HEK293 (cell line): Measurements from ENCODE around the gene WDR53.
A peak's percentile ranks its signal among the peaks of the same experiment; 100 is the strongest.
"Not testable (repeated sequence)": the region's sequence is repeated elsewhere in the genome, so short reads cannot be mapped to it uniquely, and the experiment has no call there.

Source experiments
- CTCF ChIA-PET: fragments of 350-600 bp; formaldehyde crosslinking; extraction: SDS; loops from one replicate; lab custom pipeline; 2021; ENCODE audit warnings: antibody characterized with exemption; lab: Yijun Ruan, JAX
- POLR2A ChIA-PET: fragments of 300-600 bp; formaldehyde crosslinking; extraction: SDS; loops from one replicate; lab custom pipeline; 2020; ENCODE audit warnings: antibody characterized with exemption, inconsistent platforms; lab: Yijun Ruan, JAX
- H3K27ac ChIP-seq: fragments of 200-500 bp; sonication (Bioruptor generic); 2 replicates; pipeline ENCODE4 v1.5.1; 2014; ENCODE audit warnings: low read depth, low read length, control low read depth, inconsistent platforms; ENCODE audit errors: extremely low read depth
- H3K36me3 ChIP-seq, 2 experiments: fragments of 200-500 bp in 1 of 2; sonication (Bioruptor generic) in 1 of 2; 1 replicate in 1 of 2; 2 replicates in 1 of 2; pipeline ENCODE4 v1.5.1; 2014 to 2017; ENCODE audit warnings: inconsistent platforms in 2 of 2, low read length in 2 of 2; ENCODE audit not compliant: control insufficient read depth in 2 of 2, insufficient read depth in 1 of 2
- H3K4me1 ChIP-seq: fragments of 200-500 bp; sonication (Bioruptor generic); 2 replicates; pipeline ENCODE4 v1.5.1; 2014; ENCODE audit warnings: mild to moderate bottlenecking, low read length, inconsistent platforms; ENCODE audit not compliant: control insufficient read depth, insufficient read depth
- H3K4me3 ChIP-seq: 2 replicates; pipeline ENCODE4 v1.5.1; 2011; ENCODE audit warnings: low read depth, mild to moderate bottlenecking, control low read depth, low read length, moderate library complexity
- H3K9me3 ChIP-seq: fragments of 200-500 bp; sonication (Bioruptor generic); 2 replicates; pipeline ENCODE4 v1.5.1; 2014; ENCODE audit warnings: low read depth, low read length, inconsistent platforms; ENCODE audit not compliant: control insufficient read depth, insufficient read depth
- KLF9 ChIP-seq: fragments of 450-650 bp; formaldehyde crosslinking; IDR thresholded peaks from 2 replicates; pipeline ENCODE4 v1.5.1; 2016; ENCODE audit warnings: missing biosample characterization, missing genetic modification characterization, low read depth
- PRDM6 ChIP-seq: fragments of 450-650 bp; formaldehyde crosslinking; IDR thresholded peaks from 2 replicates; pipeline ENCODE4 v1.5.1; 2017; ENCODE audit warnings: missing biosample characterization, missing genetic modification characterization
- TRIM28 ChIP-seq: IDR thresholded peaks from 2 replicates; pipeline ENCODE4 v1.6.1; 2011; ENCODE audit warnings: low read length, control low read depth, borderline replicate concordance
- YY1 ChIP-seq: fragments of 450-650 bp; formaldehyde crosslinking; IDR thresholded peaks from 2 replicates; pipeline ENCODE4 v1.5.1; 2018; ENCODE audit warnings: missing biosample characterization, missing genetic modification characterization
- ZBTB17 ChIP-seq: fragments of 450-650 bp; formaldehyde crosslinking; IDR thresholded peaks from 2 replicates; pipeline ENCODE4 v1.5.1; 2016; ENCODE audit warnings: missing biosample characterization, missing genetic modification characterization
- ZFP69B ChIP-seq: fragments of 450-650 bp; formaldehyde crosslinking; IDR thresholded peaks from 2 replicates; pipeline ENCODE4 v1.5.1; 2016; ENCODE audit warnings: missing biosample characterization, missing genetic modification characterization
- ZNF138 ChIP-seq: fragments of 450-650 bp; formaldehyde crosslinking; IDR thresholded peaks from 2 replicates; pipeline ENCODE4 v1.5.1; 2016; ENCODE audit warnings: missing biosample characterization, missing genetic modification characterization, borderline replicate concordance
- ZNF19 ChIP-seq: fragments of 450-650 bp; formaldehyde crosslinking; IDR thresholded peaks from 2 replicates; pipeline ENCODE4; 2016; ENCODE audit warnings: missing biosample characterization, missing genetic modification characterization, low read depth
- ZNF292 ChIP-seq: fragments of 450-650 bp; formaldehyde crosslinking; IDR thresholded peaks from 2 replicates; pipeline ENCODE4 v1.5.1; 2016; ENCODE audit warnings: low read depth, missing biosample characterization, missing genetic modification characterization, borderline replicate concordance
- ZNF416 ChIP-seq: fragments of 450-650 bp; formaldehyde crosslinking; IDR thresholded peaks from 2 replicates; pipeline ENCODE4 v1.5.1; 2016; ENCODE audit warnings: missing biosample characterization, missing genetic modification characterization
- ZNF513 ChIP-seq: fragments of 450-650 bp; IDR thresholded peaks from 2 replicates; pipeline ENCODE4 v1.5.1; 2018; ENCODE audit warnings: missing biosample characterization, missing genetic modification characterization
- ZNF596 ChIP-seq: fragments of 450-650 bp; IDR thresholded peaks from 2 replicates; pipeline ENCODE4 v1.5.0; 2018; ENCODE audit warnings: missing biosample characterization, mild to moderate bottlenecking, missing genetic modification characterization, moderate library complexity
- ZNF837 ChIP-seq: fragments of 450-650 bp; formaldehyde crosslinking; IDR thresholded peaks from 2 replicates; pipeline ENCODE4 v1.5.1; 2016; ENCODE audit warnings: missing biosample characterization, missing genetic modification characterization

Gene WDR53

GRCh38 chr3:196590279-196590678, 21.9 kb upstream of the WDR53 start:
- peaks cover 0 to 10% of the 10 kb centered on the region in 2 experiments; a peak in 1 of 3 replicates for H3K36me3 ChIP-seq
- TF ChIP-seq YY1 (tag by site-specific recombination) (no peak), ZNF19 (tag by site-specific recombination) (no peak)
- TF ChIP-seq, all 188 proteins: peak for 0
- Histone ChIP-seq H3K4me1 (no peaks in the 10 kb centered on the region), H3K27ac (no peak overlapping the region), H3K4me3 (no peak overlapping the region), H3K9me3 (no peaks in the 10 kb centered on the region)
- ChIA-PET POLR2A (no interaction called here), CTCF (interaction anchor here (0.5 kb wide), 1 partner anchor 394 kb away, joined by 3 read pairs; no protein-coding TSS in a partner anchor)

- ChIA-PET CTCF (interaction anchor here (0.7 kb wide), 1 partner anchor 38 kb away, joined by 6 read pairs; no protein-coding TSS in a partner anchor), POLR2A (no interaction called here)
- H3K4me1 ChIP-seq: no peaks in the 10 kb centered on the region
- peak; percentile 55 for TF ChIP-seq PRDM6
- TF ChIP-seq KLF9 (tag by site-specific recombination): no peak
- peaks cover 0 to 37% of the 10 kb centered on the region in 2 experiments; a peak in 1 of 3 replicates for H3K36me3 ChIP-seq
- H3K27ac ChIP-seq: no peak overlapping the region
- no peaks in the 10 kb centered on the region for H3K9me3 ChIP-seq
- no peak overlapping the region for H3K4me3 ChIP-seq
These were observed 16.8 kb upstream of the WDR53 start for GRCh38 chr3:196585044-196585757.

- no peak overlapping the region for H3K27ac ChIP-seq
- H3K36me3 ChIP-seq: peaks cover 0 to 7% of the 10 kb centered on the region in 2 experiments; a peak in 2 of 3 replicates
- H3K4me3 ChIP-seq: no peak overlapping the region
- ChIA-PET CTCF (no interaction called here), POLR2A (no interaction called here)
- H3K4me1 ChIP-seq: no peaks in the 10 kb centered on the region
- TF ChIP-seq ZNF513 (tag by site-specific recombination): no peak
- no peak for TF ChIP-seq ZNF138 (tag by site-specific recombination)
- no peak for TF ChIP-seq ZNF416 (tag by site-specific recombination)
- TF ChIP-seq ZNF837 (tag by site-specific recombination): no peak
- TF ChIP-seq TRIM28: no peak
- TF ChIP-seq ZNF596 (tag by site-specific recombination): no peak
- no peak for TF ChIP-seq ZBTB17 (tag by site-specific recombination)
- no peak for TF ChIP-seq ZNF292 (tag by site-specific recombination)
- TF ChIP-seq ZFP69B (tag by site-specific recombination): no peak
- no peaks in the 10 kb centered on the region for H3K9me3 ChIP-seq
These were observed 4.0 kb upstream of the WDR53 start for GRCh38 chr3:196572389-196572788.

- H3K4me3 ChIP-seq, H3K36me3 ChIP-seq, H3K27ac ChIP-seq, H3K9me3 ChIP-seq, H3K4me1 ChIP-seq, POLR2A ChIA-PET: not testable (repeated sequence)
- CTCF ChIA-PET: interaction anchor here (0.6 kb wide), 1 partner anchor 1114 kb away, joined by 3 read pairs; no protein-coding TSS in a partner anchor
These were observed 2.0 kb upstream of the WDR53 start for GRCh38 chr3:196570332-196570731.
